ENCODE measurements around the gene MAGI2.

Gene MAGI2

DNA sequence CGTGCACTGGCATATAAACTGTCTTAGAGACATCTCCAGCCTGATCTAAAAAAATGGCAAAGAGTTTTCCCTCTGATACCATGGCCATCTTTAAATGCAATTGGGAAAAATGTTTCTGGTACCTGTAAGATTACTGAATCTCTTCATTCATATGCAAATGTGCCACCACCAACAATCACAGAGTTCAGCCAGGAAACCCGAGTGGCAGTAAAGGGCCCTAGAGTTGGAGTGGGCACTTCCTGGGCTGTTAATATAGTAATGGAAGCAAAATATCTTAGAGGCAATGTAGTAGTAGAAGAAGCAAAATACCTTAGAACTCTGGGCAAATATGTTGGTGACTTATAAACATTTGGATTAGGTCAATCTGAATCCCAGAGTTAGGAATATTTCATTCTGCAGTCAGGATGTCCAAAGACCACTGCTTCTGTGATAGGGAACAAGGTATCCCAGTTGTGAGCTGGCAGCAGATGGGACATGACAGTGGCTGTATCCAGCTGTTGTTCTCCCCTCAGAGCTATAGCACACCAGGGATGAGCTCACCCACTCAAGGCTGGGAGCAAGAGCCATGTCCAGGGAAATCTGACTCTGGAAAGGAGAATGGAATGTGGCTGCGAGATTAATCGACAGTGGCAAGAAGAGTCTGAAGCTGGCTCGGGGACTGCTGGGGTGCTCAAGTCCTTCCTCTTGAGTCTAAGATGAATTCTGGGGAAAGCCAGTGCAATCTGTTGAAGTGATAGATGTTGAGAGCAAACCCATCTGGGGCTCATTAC is 1322.8 kb downstream of the MAGI2 start:
- Histone ChIP-seq H3K27ac (no peak overlapping the region), H3K27me3 (replicated peaks) (no peaks in the 10 kb centered on the region), H3K36me3 (replicated peaks) (no peaks in the 10 kb centered on the region), H3K4me3 (ENCODE audit: low read depth, low read length) (no peak overlapping the region)
- DNase-seq, result no peak
- TF ChIP-seq, protein P1, sequence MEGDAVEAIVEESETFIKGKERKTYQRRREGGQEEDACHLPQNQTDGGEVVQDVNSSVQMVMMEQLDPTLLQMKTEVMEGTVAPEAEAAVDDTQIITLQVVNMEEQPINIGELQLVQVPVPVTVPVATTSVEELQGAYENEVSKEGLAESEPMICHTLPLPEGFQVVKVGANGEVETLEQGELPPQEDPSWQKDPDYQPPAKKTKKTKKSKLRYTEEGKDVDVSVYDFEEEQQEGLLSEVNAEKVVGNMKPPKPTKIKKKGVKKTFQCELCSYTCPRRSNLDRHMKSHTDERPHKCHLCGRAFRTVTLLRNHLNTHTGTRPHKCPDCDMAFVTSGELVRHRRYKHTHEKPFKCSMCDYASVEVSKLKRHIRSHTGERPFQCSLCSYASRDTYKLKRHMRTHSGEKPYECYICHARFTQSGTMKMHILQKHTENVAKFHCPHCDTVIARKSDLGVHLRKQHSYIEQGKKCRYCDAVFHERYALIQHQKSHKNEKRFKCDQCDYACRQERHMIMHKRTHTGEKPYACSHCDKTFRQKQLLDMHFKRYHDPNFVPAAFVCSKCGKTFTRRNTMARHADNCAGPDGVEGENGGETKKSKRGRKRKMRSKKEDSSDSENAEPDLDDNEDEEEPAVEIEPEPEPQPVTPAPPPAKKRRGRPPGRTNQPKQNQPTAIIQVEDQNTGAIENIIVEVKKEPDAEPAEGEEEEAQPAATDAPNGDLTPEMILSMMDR (IDR thresholded peaks at IDR 0.05; ENCODE audit: low read depth, low read length, missing control alignments), result no peak
- in situ Hi-C loops (cut with HindIII; ENCODE audit: low pct_ligation_motif_present, low sequenced_read_pairs), result no loop called here

DNA sequence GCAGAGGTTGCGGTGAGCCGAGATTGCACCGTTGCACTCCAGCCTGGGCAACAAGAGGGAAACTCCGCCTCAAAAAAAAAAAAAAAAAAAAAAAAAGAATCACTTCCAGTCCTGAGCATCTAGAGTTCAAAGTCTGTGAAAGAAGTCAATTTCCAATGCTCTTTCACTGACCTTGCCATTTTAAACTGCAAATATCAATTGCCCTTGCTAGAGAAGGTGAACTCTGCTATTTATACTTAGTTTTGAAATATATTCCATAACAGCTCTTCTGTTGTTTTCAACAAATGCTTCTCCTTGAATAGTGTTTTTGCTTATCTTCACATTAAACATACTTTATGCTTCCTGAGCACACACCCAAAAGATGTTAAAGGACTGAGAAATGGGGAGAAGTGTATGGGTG is 1323.6 kb downstream of the MAGI2 start:
- Histone ChIP-seq H3K27me3 (replicated peaks) (no peaks in the 10 kb centered on the region), H3K4me3 (ENCODE audit: low read depth, low read length) (no peak overlapping the region), H3K27ac (no peak overlapping the region), H3K36me3 (replicated peaks) (no peaks in the 10 kb centered on the region)
- no peak for DNase-seq
- TF ChIP-seq, protein P1 (IDR thresholded peaks at IDR 0.05; ENCODE audit: low read depth, low read length, missing control alignments), result no peak
- in situ Hi-C loops (cut with HindIII; ENCODE audit: low pct_ligation_motif_present, low sequenced_read_pairs), result no loop called here

DNA sequence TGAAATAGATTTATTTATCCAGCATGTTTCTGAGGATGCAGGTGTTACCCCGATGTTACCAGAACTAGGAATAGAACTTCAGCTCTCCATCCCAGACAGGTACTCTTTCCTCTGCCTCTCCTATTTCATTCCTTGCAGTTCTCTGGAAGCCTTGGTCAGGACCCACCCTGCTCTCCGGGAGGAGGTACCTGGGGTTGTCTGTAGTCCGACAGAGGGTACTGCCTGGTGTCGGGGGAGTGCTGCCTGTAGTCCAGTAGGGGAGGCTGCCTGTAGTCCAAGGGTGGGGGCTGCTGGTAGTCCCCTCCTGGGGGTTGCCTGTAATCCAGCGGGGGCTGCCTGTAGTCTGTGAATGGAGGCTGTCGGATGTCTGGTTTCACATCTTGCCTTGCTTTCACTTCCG is 1326.5 kb downstream of the MAGI2 start:
- Histone ChIP-seq H3K27me3 (replicated peaks) (no peaks in the 10 kb centered on the region), H3K27ac (no peak overlapping the region), H3K36me3 (replicated peaks) (no peaks in the 10 kb centered on the region), H3K4me3 (ENCODE audit: low read depth, low read length) (no peak overlapping the region)
- TF ChIP-seq, protein P1 (IDR thresholded peaks at IDR 0.05; ENCODE audit: low read depth, low read length, missing control alignments), result no peak
- in situ Hi-C loops (cut with HindIII; ENCODE audit: low pct_ligation_motif_present, low sequenced_read_pairs), result no loop called here
- DNase-seq, result no peak

DNA sequence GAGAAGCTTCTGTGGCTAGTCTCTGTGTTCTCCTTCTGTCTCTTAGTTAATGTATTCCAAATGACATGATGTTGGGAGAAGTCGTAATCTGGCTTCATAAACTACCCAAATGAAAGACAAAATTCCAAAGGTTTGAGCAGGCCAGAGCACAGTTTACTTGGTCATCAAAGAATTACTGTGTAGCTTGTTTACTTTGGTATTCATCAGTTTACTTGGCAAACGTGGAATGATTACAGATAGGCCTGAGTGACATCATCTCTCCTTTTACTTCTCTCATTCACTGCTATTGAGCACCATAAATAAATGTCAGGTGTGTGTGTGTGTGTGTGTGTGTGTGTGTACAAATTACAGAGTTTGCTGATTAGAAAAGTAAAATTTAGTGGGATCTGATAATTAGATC is 1327.6 kb downstream of the MAGI2 start:
- no peak for DNase-seq
- H3K27me3 ChIP-seq (replicated peaks), result no peaks in the 10 kb centered on the region
- H3K27ac ChIP-seq, result no peak overlapping the region
- no peaks in the 10 kb centered on the region for H3K36me3 ChIP-seq (replicated peaks)
- TF ChIP-seq, protein P1 (IDR thresholded peaks at IDR 0.05; ENCODE audit: low read depth, low read length, missing control alignments), result no peak
- no peak overlapping the region for H3K4me3 ChIP-seq (ENCODE audit: low read depth, low read length)
- in situ Hi-C loops (cut with HindIII; ENCODE audit: low pct_ligation_motif_present, low sequenced_read_pairs), result no loop called here

DNA sequence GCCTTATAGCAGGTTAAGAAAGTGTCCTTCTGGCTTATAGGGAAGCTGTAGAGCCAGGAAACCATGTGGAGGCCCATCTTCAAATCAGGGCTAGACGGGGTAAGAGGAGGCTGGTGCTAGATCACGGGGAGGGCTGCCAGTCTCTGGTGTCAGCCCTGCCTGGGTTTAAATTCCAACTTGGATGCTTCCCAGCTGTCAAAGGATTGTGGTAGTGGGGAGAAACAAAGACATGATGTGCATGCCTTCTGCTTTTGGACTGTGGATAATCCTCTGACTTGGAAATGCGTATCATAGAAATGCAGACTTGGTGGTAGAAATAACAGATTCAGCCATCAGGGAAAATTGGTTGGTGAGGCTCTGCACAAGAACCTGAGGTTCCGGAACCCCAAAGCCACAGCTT is 1329.3 kb downstream of the MAGI2 start:
- no peaks in the 10 kb centered on the region for H3K36me3 ChIP-seq (replicated peaks)
- no peaks in the 10 kb centered on the region for H3K27me3 ChIP-seq (replicated peaks)
- no peak for DNase-seq
- in situ Hi-C loops (cut with HindIII; ENCODE audit: low pct_ligation_motif_present, low sequenced_read_pairs), result no loop called here
- TF ChIP-seq, protein P1 (IDR thresholded peaks at IDR 0.05; ENCODE audit: low read depth, low read length, missing control alignments), result no peak
- no peak overlapping the region for H3K4me3 ChIP-seq (ENCODE audit: low read depth, low read length)
- no peak overlapping the region for H3K27ac ChIP-seq

DNA sequence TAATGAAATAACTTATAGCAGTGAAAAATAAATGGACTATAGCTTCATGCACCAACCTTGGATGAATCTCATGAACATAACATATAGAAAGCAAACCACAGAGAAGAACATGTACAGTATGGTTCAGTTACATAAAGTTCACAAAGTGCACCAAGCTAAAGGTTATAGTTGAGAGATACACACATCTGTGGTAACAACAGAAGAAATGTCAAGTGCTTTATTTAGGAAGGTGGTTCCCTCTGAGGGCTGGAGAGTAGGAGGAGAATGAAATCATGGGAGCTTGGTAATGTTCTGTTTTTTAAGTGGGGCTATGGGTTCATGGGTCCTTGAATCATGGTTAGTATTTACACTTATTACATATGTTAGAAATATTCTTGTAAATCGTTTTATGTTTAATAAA is 1331.6 kb downstream of the MAGI2 start:
- TF ChIP-seq, protein P1 (IDR thresholded peaks at IDR 0.05; ENCODE audit: low read depth, low read length, missing control alignments), result no peak
- Histone ChIP-seq H3K36me3 (replicated peaks) (no peaks in the 10 kb centered on the region), H3K27me3 (replicated peaks) (no peaks in the 10 kb centered on the region), H3K27ac (no peak overlapping the region), H3K4me3 (ENCODE audit: low read depth, low read length) (no peak overlapping the region)
- no peak for DNase-seq
- in situ Hi-C loops (cut with HindIII; ENCODE audit: low pct_ligation_motif_present, low sequenced_read_pairs), result no loop called here
